ENCODE measurements around the gene MYL12B. TPM values are rescaled to one million over a fixed set of nuclear protein-coding genes. Genes with fewer than 3 reads are reported as not detected.
A peak's percentile ranks its signal among the peaks of the same experiment; 100 is the strongest.

Gene MYL12B
- total and polyA plus RNA-seq, 2 of the 8 experiments (the other 6 are each of a cell fraction or from before 2014, with no cell fraction given), result 174 to 188 TPM

DNA sequence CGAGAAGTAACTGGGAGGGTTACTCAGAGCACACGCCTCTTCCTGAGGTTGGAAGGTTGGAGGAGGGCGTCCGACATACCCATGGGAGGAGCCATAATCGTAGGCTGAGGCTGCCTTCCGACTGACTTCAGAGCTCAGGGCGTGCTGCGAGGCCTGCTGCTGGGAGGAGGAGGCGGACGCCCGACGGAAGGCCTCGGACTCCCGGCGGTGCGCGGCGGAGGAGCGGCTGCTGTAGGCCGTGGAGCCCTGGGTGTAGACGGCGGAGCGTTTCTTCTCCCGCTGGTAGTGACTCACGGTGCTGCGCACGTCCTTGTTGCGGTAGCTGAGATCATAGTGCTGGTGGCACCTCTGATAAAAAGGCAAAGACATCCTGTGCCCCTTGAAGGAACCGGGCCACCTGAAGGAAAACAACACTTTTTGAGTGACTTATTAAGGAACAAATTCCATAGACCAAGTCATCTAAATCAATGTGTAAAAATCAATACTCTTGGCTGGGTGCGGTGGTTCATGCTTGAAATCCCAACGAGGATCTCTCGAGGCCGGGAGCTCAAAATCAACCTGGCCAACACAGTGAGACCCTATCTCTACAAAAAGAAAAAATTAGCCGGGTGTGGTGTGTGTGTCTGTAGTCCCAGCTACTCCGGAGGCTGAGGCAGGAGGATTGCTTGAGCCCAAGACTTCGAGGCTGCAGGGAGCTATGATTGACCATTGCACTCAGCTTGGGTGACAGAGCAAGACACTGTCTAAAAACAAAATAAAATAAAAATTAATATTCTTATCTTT is 46.9 kb upstream of the MYL12B start:
- no peak overlapping the region for H4K8ac ChIP-seq (ENCODE audit: extremely low read depth, insufficient read depth, low read length)
- no peak overlapping the region for H2BK120ac ChIP-seq (replicated peaks; ENCODE audit: low read depth, low read length)
- H3K56ac ChIP-seq (replicated peaks; ENCODE audit: insufficient read length, low read depth, low read length), result no peak overlapping the region
- DNase-seq (ENCODE audit: low read depth in 1 of 2, low spot score in 2 of 2) (no peak), FAIRE-seq (no peak)
- H3K9me3 ChIP-seq (ENCODE audit: insufficient read depth in 2 of 2, low read depth in 1 of 2, low read length in 1 of 2), result no peaks in the 10 kb centered on the region; a peak in 1 of 4 replicates
- no peaks in the 10 kb centered on the region for H3K79me2 ChIP-seq (ENCODE audit: control insufficient read depth in 1 of 2, insufficient read depth in 2 of 2, low read length in 2 of 2)
- H3K4me2 ChIP-seq (ENCODE audit: insufficient read depth in 1 of 2, low read depth in 2 of 2, low read length in 2 of 2), result no peak overlapping the region
- POLR2A ChIA-PET (ENCODE audit: partially characterized antibody), result interaction anchor here (0.8 kb wide), 1 partner anchor 31 kb away, joined by 3 read pairs; no protein-coding TSS in a partner anchor
- no peak overlapping the region for H3K9ac ChIP-seq (replicated peaks in 1 of 4; ENCODE audit: extremely low read depth in 1 of 4, low read depth in 3 of 4, low read length in 3 of 4)
- no peak overlapping the region for H3K27ac ChIP-seq (ENCODE audit: low read depth, low read length)
- no peak overlapping the region for H2AK5ac ChIP-seq (ENCODE audit: low read depth, low read length)
- no peaks in the 10 kb centered on the region for H3K36me3 ChIP-seq (ENCODE audit: control insufficient read depth in 2 of 4, insufficient read depth in 4 of 4, low read length in 3 of 4)
- no peaks in the 10 kb centered on the region for H3K27me3 ChIP-seq (replicated peaks in 1 of 4; ENCODE audit: control insufficient read depth in 3 of 4, extremely low read depth in 1 of 4, insufficient read depth in 3 of 4, low read length in 3 of 4)
- CTCF ChIA-PET (ENCODE audit: partially characterized antibody), result interaction anchor here (0.7 kb wide), 1 partner anchor 62 kb away, joined by 3 read pairs; no protein-coding TSS in a partner anchor
- H3K79me1 ChIP-seq (ENCODE audit: low read depth, low read length), result no peaks in the 10 kb centered on the region
- H3K23me2 ChIP-seq (ENCODE audit: low read depth, low read length), result no peaks in the 10 kb centered on the region
- H3K18ac ChIP-seq (ENCODE audit: extremely low read depth, low read length), result no peak overlapping the region
- H2BK5ac ChIP-seq (ENCODE audit: low read depth, low read length), result 0 out of 2 replicates have a peak overlapping the region, but pooled peaks have one; percentile 35
- no peak overlapping the region for H3K4ac ChIP-seq (replicated peaks; ENCODE audit: insufficient read length, low read depth, low read length)
- H3K23ac ChIP-seq (ENCODE audit: insufficient read length), result no peak overlapping the region
- H2BK20ac ChIP-seq (ENCODE audit: low read length), result no peak overlapping the region
- no peak overlapping the region for H2BK12ac ChIP-seq (ENCODE audit: low read depth, low read length)
- H4K91ac ChIP-seq (replicated peaks; ENCODE audit: insufficient read length, low read length), result no peak overlapping the region
- 96% methylated on average over 23 of the region's 36 CpGs; no CpG with 5 or more reads in 1 of the 2 experiments for WGBS, 2 experiments (ENCODE audit: extremely low coverage in 1 of 2, insufficient coverage in 1 of 2, insufficient read length in 1 of 2, insufficient replicate concordance in 2 of 2, low coverage in 1 of 2, low lambda C conversion rate in 2 of 2, missing lambda C conversion rate in 1 of 2)
- H4K5ac ChIP-seq (ENCODE audit: insufficient read length, low read depth, low read length), result no peak overlapping the region
- no peak overlapping the region for H2AFZ ChIP-seq (ENCODE audit: low read length)
- no peak overlapping the region for H3K14ac ChIP-seq (ENCODE audit: insufficient read length)
- H2BK15ac ChIP-seq (ENCODE audit: low read length), result no peak overlapping the region
- no peak overlapping the region for H3K4me3 ChIP-seq (ENCODE audit: extremely low read depth in 1 of 4, insufficient read depth in 2 of 4, low read depth in 3 of 4, low read length in 4 of 4)
- peaks cover 0 to 4% (median under 1%) of the 10 kb centered on the region in 4 experiments; a peak in 2 of 7 replicates for H3K4me1 ChIP-seq (replicated peaks in 1 of 4; ENCODE audit: control insufficient read depth in 3 of 4, insufficient read depth in 4 of 4, low read length in 3 of 4)
- H4K20me1 ChIP-seq (replicated peaks in 1 of 2; ENCODE audit: control insufficient read depth in 1 of 2, insufficient read depth in 2 of 2, low read length in 2 of 2), result no peaks in the 10 kb centered on the region
- no peak for TF ChIP-seq KDM5A (IDR thresholded peaks at IDR 0.05; ENCODE audit: low read length)
- TF ChIP-seq HDAC6 (IDR thresholded peaks at IDR 0.05; ENCODE audit: low read depth, low read length), result no peak
- TF ChIP-seq PHF8 (conservative IDR thresholded peaks at IDR 0.05; ENCODE audit: low read depth, low read length), result no peak
- TF ChIP-seq KDM1A (IDR thresholded peaks at IDR 0.05; ENCODE audit: borderline replicate concordance, low read length), result no peak
- TF ChIP-seq GABPA (IDR thresholded peaks at IDR 0.05; ENCODE audit: borderline replicate concordance, insufficient read depth, low read length), result no peak
- no peak for TF ChIP-seq TCF12 (IDR thresholded peaks at IDR 0.05; ENCODE audit: low read depth, low read length)
- no peak for TF ChIP-seq MAFK (IDR thresholded peaks at IDR 0.05; ENCODE audit: low read depth, low read length)
- no peak for TF ChIP-seq RFX5 (IDR thresholded peaks at IDR 0.05; ENCODE audit: borderline replicate concordance, low read depth, low read length)
- no peak for TF ChIP-seq KDM4A (IDR thresholded peaks at IDR 0.05; ENCODE audit: low read depth, low read length, severe bottlenecking)
- no peak for TF ChIP-seq CBX8 (IDR thresholded peaks at IDR 0.05; ENCODE audit: borderline replicate concordance, low read depth, low read length)
- no peak for TF ChIP-seq GTF2F1 (IDR thresholded peaks at IDR 0.05; ENCODE audit: borderline replicate concordance, low read depth, low read length)
- no peak for TF ChIP-seq CHD2 (IDR thresholded peaks at IDR 0.05; ENCODE audit: low read length)

Data from H1 (cell line).